NCI-H146 (cell line): ENCODE results near the gene ABLIM2.

Experiments
- DNase-seq: peaks from one replicate; lab custom pipeline; 2025; lab: John Stamatoyannopoulos, UW

The ABLIM2 gene

DNA sequence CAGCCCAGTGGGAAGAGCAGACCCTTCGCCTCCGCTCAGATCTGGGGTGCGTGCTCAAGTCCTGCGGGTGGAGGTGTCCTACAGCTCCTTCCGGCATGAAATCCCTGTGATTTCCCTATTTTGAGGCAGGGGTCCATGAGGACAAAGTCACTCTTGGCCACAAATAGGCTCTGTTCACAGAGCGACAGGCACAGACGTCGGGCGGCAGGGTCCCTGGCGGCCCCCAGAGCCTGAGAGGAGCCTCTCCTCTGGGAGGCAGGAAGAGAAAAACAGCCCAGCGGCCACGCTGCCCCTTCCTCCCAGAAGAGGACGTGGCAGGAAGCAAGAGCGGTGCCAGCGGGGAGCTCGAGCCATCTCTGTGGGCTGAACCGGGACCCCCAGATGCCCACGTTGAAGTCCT, 38.7 kb downstream of the ABLIM2 start:
- DNase-seq = no peak

DNA sequence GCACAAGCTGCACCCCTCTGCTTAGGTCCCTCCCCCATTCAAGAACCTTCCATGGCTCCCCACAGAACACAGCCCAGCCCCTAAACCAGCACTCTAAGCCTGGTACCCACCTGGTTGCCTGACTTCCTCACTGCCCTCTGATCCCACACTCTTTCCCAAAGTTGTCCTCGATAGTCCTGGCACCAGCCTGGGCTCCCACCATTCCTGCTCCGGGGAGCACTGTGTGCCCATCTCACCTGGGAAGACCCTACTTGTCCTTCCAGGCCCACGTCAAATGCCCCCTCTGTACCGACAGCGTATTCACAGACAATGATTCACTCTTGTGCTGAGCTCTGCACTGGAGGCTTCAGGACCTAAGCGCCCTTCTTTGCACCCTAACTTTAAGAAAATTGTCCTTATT, 40.1 kb downstream of the ABLIM2 start:
- no peak for DNase-seq

GRCh38 chr4:8118035-8118434, 40.6 kb downstream of the ABLIM2 start:
- no peak for DNase-seq

DNA sequence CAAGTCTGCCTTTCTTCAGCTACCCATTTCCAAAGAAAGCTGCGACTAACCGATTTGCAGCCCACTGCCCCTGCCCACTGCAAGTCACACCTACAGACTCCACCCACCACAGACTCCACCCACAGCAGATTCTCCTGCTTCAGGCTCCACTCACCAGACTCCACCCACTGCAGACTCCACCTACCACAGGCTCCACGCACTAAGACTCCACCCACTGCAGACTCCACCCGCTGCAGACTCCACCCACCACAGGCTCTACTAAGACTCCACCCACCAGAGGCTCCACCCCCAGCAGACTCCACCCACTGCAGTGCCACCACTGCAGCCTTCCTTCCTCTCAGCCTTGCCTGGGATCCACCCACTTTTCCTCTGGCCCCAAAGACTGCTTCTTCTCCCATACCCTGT, 41.3 kb downstream of the ABLIM2 start:
- DNase-seq = peak; percentile 19

- no peak for DNase-seq
These were observed 42.7 kb downstream of the ABLIM2 start for GRCh38 chr4:8115916-8116315.

DNA sequence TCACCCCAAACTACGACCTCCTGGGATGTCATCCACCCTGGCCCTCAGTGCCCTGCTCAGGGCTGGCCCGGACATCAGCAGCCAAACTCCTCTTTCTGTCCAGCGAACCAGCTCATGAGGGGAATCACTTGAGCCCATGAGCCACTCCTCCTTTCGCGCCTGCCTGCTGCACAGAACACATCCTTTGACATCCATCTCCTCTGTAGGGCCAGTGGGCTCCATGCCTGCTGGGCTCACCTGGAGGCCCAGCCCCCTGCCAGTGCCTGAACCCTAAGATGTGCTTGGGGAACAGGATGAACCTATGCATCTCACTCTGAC, 43.5 kb downstream of the ABLIM2 start:
- no peak for DNase-seq

- no peak for DNase-seq
These were observed 44.0 kb downstream of the ABLIM2 start for GRCh38 chr4:8114456-8115202.

GRCh38 chr4:8113611-8114377, 44.8 kb downstream of the ABLIM2 start:
- no peak for DNase-seq

GRCh38 chr4:8112672-8113071, 45.9 kb downstream of the ABLIM2 start:
- no peak for DNase-seq

GRCh38 chr4:8112036-8112576, 46.5 kb downstream of the ABLIM2 start:
- peak; percentile 18 for DNase-seq

- no peak for DNase-seq
These were observed 48.3 kb downstream of the ABLIM2 start for GRCh38 chr4:8110071-8110986.

GRCh38 chr4:8109406-8110065, 49.1 kb downstream of the ABLIM2 start:
- no peak for DNase-seq

- DNase-seq = no peak
These were observed 49.6 kb downstream of the ABLIM2 start for GRCh38 chr4:8108991-8109390.

- peak; percentile 76 for DNase-seq
These were observed 50.4 kb downstream of the ABLIM2 start for GRCh38 chr4:8108261-8108660.

GRCh38 chr4:8107146-8107657, 51.4 kb downstream of the ABLIM2 start:
- DNase-seq = no peak

GRCh38 chr4:8106451-8107025, 52.1 kb downstream of the ABLIM2 start:
- no peak for DNase-seq

DNA sequence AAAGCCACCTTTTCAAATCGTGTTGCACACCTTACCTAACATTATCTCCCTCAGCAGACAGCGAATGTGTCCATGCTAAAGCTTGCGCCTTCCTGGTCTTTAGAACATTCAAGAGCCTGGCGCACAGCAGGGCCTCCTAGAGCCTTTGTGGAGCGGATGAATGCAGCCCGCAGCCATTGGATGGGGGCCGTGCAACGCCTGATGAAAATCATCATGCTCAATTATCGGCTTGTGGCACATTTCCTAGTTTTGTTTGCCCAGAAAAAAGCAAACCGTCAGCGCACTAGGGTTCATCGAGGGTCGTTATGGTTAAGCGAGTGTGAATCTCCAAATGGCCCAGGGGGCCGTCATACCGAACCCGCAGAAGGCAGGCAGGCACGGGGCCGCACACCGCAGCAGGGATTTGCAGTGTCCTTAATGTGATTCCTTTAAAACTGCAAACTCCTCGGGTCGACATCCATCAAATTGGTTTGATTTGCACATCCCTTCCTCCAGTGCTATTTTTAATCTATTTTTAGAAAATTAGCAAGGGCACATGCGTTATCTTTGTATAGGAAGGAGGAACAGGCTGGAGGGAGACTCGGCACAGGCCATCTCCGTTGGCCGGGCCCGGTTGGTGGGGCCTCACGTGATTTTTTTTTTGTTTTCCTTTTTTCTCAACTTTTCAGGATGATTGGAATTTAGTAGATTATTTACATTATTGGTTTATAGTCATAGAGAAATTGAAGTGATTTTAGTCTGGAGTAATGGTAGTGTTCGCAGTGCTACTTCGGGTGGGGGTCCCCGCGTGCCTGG, 53.1 kb downstream of the ABLIM2 start:
- peak; percentile 82 for DNase-seq

GRCh38 chr4:8104491-8105305, 53.9 kb downstream of the ABLIM2 start:
- no peak for DNase-seq
